GM12873 (cell line): ENCODE measurements around the gene CBLC.

Experiments used
- CTCF ChIP-seq: IDR thresholded peaks from 2 replicates; pipeline ENCODE4 v1.5.1; 2012; ENCODE audit warnings: low read depth, mild to moderate bottlenecking, moderate library complexity, low read length, control low read depth; ENCODE audit not compliant: insufficient read depth; ENCODE audit errors: missing control alignments

The CBLC gene

GRCh38 chr19:44742330-44743061 is 35.2 kb upstream of the CBLC start:
- no peak for TF ChIP-seq CTCF

DNA sequence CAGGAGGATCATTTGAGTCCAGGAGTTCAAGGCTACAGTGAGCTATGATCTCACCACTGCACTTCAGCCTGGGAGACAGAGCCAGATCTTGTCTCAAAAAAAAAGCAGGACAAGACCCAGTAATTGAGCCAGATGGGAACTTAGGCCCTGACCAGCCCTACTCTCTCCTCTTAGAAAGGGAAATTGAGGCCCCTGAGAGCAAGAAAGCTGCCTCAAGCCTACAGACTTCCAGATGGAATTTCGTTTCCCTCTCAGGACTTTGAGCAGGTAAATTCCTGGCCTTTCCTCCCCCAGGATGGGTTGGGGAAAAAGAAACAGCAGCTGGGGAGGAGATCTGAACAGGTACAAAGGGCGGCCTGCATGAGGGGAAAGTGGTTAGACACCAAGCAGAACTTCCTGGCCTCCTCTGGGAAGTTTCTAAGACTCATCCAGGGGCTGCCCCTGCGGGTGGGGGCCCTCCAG is 32.8 kb upstream of the CBLC start:
- TF ChIP-seq CTCF: no peak

- TF ChIP-seq CTCF: no peak
Observed at GRCh38 chr19:44745341-44745831, 32.3 kb upstream of the CBLC start.

GRCh38 chr19:44745887-44746600 is 31.6 kb upstream of the CBLC start:
- no peak for TF ChIP-seq CTCF

- no peak for TF ChIP-seq CTCF
Observed at GRCh38 chr19:44746616-44746945, 31.1 kb upstream of the CBLC start.

DNA sequence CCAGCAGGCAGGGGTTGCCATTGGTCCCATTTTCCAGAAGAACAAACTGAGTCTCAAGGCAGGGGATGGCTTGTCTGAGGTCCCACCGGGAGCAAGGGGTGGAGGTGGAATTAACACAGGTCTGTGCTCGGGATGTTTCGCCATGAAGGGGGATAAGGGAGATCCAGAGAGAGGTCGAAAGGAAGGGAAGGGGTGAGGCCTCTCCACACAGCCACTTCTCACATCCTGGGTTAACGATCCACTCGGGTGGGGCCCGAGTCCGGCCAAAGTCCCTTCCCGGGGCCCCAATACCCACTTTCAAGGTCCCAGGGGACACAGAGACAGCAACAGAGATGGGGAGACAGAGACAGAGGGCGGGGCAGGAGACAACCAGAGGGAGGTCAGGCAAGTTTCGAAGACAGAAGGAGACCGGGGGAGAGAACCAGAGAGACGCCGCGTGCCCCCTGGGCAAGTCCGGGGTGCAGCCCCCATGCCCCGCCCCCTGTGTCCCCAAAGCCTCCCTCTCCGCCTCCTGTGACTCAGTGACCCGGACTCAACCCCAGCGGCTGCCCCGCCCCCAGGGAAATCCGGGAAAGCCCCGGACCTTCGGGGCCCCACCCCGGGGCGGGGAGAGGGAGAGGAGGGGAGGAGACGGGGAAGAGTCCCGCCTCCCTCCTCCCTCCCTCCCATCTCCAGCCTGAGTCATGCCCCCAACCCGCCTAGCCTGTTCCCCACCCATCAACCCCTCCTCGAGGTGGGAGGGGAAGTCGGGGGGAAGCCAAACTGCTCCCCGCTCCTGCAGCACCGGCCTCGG is 30.5 kb upstream of the CBLC start:
- TF ChIP-seq CTCF: no peak

DNA sequence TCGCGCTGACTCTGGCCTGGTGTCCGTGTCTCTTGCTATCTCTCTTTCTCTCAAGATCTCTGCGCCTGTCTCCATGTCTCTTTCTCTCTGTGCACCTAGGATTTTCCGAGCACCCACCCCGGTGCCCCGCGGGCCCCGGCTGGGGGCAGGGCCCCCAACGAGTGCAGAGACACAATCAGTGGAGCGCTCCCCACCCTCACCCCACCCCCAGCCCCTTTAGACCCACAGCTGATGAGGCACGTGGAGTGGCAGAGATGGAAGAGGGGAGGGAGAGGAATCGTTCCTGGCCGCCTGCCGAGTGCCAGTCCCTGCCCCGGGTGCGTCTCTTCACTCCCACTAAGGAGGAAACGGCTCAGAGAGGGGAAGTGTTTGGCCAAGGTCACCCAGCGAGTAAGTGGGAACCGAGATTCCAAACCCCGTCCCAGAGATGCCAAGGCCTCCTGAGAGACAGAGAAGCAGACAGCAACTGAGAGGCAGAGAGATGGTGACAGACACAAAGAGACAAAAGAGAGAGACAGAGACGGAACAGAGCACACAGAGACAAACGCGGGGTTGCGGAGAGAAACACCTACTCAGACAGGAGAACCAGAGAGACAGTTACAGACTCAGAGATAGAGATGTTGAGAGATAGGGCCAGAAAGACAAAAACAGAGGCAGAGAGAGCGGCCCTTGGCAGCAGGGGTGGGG is 29.8 kb upstream of the CBLC start:
- no peak for TF ChIP-seq CTCF
